Endothelial cell of hepatic sinusoid (primary cell): ENCODE measurements around the gene JPH3.

Experiments
- in situ Hi-C: cut with HindIII; loops from 2 replicates; pipeline ENCODE4 v1.10.0; 2017; ENCODE audit warnings: low sequenced_read_pairs

JPH3 gene

GRCh38 chr16:87692176-87692575 is 89.9 kb downstream of the JPH3 start:
- in situ Hi-C loops, result no loop called here

- in situ Hi-C loops, result no loop called here
These were observed 90.4 kb downstream of the JPH3 start for GRCh38 chr16:87692756-87693155.

GRCh38 chr16:87693827-87694226 is 91.5 kb downstream of the JPH3 start:
- in situ Hi-C loops, result no loop called here

DNA sequence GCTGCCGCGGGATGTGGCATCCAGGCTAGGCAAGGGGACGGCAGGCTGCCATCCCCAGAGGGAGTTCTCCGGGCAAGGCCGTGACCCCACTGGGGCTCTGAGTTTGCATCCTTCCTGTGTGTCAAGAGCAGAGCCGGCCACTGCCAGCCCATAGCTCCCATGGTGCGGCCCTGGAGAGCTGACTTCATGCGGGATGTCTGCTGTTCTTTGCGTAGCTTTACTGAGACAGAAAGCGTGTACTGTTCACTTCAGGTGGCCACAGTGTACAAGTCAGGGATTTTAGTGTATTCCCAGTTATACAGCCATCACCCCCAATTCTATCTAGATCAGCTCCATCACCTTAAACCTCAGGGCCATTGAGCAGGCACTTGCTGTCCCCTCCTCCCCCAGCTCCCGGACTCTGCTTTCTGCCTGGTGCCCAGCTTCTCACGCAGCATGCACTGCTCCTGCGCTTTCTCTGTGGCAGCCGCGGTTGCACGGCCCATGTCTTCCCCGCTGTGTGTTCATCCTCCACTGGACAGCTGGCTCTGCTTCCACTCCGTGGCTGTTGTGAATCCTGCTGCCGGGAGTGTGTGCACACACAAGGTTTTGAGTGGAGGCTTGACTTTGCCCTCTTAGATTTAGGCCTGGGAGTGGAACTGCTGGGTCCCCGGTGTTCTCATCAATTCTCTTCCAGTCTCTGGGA is 92.3 kb downstream of the JPH3 start:
- in situ Hi-C loops, result no loop called here

DNA sequence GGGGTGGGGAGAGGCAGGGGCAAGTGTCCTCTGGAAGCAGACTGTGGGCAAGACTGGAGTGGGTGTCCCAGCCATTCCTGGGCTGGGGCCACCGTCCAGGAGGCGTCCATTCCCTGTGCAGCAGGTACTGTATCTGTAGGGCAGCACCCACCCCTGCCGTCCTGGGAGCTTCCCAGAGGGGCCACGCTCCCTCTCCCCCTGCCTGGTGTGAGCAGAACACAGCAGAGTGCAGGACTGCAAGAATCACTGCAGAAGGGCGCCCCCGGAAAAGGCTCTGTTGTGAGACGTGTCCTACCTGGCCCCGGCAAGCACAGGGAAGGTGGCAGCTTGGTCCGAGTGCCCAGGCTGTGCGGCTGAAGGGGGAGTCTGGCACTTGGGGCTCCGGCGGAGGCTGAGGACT is 93.2 kb downstream of the JPH3 start:
- in situ Hi-C loops, result no loop called here

- in situ Hi-C loops, result no loop called here
These were observed 94.4 kb downstream of the JPH3 start for GRCh38 chr16:87696726-87697125.

DNA sequence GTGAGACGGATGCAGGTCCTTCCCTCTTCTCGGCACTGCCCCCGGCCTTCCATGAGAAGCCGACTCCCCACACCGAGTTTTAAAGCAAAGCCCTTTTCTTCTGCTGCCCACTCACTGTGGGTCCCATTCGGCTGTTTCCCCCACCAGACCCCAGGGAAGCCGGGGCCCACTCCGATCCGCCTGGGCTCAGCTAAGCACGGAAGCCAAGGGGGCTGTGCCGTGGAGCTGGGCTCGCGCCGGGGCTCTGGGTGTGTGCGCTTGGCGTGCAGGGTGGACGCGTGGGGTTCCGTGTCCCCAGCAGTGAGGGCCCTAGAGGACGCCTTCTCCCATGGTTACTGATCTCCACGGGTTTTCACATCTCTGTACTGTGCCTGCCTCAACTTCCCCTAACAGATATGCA is 94.9 kb downstream of the JPH3 start:
- in situ Hi-C loops, result no loop called here

DNA sequence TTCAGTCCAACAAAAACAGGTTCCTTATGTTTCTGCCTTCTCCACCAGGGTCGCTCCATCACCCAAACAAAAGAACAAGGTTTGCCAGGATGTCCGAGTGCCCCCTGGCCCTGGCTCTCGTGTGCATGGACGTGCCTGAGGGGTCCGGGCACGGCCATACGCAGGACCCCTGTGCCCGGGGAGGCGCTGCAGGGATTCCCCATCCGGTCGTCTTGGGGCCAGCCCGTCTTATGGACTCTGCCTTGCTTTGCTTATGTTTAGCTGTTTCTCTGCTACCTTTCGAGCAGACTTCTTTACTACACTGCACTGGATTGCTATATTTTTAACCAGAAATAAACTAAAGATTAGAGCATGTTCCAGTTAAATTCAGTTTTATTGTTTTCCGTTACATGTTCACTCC is 95.5 kb downstream of the JPH3 start:
- in situ Hi-C loops, result no loop called here

- in situ Hi-C loops, result no loop called here
These were observed 95.9 kb downstream of the JPH3 start for GRCh38 chr16:87698241-87698640.

- in situ Hi-C loops, result no loop called here
These were observed 96.4 kb downstream of the JPH3 start for GRCh38 chr16:87698676-87699199.

GRCh38 chr16:87700406-87701077 is 98.2 kb downstream of the JPH3 start:
- in situ Hi-C loops, result loop anchor here (5.0 kb wide), 1 partner anchor 78 kb away; no protein-coding TSS in a partner anchor

DNA sequence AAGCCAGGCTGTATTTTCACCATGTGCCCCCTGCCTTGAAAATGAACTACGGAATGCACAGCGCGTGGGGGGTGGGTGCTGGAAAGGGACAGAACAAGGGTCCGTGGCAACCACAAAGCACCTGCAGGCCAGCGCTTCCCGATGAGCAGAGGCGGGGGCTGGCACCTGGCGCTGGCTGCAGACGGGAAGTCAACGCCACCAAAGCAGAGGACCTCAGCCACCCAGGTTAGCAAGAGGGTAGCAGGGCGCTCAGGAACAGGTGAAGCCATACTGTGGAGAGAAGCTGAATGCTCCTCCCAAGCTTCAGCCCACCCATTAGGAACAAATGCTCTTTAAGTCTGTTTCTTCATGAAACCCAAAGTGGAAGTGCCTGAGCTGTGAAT is 98.8 kb downstream of the JPH3 start:
- in situ Hi-C loops, result loop anchor here (5.0 kb wide), 1 partner anchor 79 kb away; no protein-coding TSS in a partner anchor

DNA sequence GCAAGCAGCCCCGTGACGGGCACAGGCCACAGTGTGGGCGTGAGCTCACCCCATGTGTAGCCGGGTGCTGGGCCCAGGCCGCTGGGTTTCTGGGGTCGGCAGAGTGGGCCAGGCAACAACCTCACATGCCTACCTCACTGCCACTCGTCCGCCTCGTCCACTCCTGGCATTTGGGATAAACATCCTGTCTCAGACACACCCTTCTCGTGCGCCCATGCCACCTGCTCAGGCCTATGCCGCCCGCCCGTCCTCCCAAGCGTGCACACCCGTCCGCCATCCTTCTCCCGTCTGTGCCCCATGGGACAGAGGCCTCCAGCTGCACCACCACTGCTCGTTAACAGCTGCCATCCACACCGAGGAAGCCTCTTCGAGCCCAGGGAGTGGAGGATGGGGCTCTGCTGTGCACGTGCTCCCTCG is 99.2 kb downstream of the JPH3 start:
- in situ Hi-C loops, result loop anchor here (5.0 kb wide), 1 partner anchor 79 kb away; no protein-coding TSS in a partner anchor

GRCh38 chr16:87702325-87702811 is 100.1 kb downstream of the JPH3 start:
- in situ Hi-C loops, result loop anchor here (5.0 kb wide), 1 partner anchor 80 kb away; no protein-coding TSS in a partner anchor

- in situ Hi-C loops, result loop anchor here (5.0 kb wide), 1 partner anchor 81 kb away; no protein-coding TSS in a partner anchor
These were observed 100.8 kb downstream of the JPH3 start for GRCh38 chr16:87703071-87703470.

- in situ Hi-C loops, result loop anchor here (5.0 kb wide), 1 partner anchor 82 kb away; no protein-coding TSS in a partner anchor
These were observed 101.6 kb downstream of the JPH3 start for GRCh38 chr16:87703835-87704375.

DNA sequence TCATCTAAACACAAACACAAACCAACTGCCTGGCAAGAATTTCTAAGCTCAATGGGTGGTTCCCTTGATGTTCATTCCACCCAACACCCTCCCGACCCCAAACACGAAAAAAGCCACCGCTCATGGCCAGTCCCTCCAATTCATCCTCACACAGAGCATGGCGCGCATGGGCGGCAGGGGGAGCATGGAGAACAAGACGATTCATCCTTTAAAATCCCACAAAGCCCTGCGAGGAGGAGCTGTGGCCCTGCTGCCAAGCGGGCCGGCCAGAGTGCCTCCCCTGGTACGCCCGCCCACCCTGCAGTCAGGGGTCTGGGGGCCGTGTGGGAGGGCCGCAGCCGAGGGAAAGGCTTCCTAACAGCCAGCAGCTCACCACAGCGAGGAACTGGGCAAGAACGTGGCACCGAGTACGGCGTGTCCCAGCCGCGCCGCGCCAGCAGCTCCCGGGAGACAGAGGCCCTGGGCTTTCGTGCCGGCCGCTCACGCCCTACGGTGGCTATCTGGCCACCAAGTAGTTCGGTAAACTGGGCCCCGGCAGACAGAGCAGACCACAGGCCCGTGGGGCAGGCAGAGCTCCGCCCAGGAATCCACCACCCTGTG is 102.5 kb downstream of the JPH3 start:
- in situ Hi-C loops, result loop anchor here (5.0 kb wide), 1 partner anchor 83 kb away; no protein-coding TSS in a partner anchor

DNA sequence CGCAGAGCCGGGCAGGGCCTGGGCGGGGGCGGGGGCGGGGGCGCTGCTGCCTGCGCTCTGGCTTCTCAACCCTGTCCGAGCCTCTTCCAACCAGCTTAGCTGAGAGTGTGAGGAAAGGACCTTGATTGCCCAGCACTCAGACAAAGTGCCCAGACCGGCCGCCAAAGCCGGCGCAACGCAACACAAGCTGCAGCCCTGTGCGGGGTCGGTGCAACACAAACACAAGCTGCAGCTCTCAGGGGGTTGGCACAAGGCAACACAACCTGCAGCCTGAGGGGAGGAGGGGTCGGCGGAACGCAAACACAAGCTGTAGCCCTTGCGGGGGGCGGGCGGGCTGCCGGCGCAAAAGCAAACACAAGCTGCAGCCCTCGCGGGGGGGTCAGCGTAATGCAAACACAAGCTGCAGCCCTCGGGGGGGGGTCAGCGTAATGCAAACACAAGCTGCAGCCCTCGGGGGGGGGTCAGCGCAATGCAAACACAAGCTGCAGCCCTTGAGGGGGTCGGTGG is 103.5 kb downstream of the JPH3 start:
- in situ Hi-C loops, result no loop called here

DNA sequence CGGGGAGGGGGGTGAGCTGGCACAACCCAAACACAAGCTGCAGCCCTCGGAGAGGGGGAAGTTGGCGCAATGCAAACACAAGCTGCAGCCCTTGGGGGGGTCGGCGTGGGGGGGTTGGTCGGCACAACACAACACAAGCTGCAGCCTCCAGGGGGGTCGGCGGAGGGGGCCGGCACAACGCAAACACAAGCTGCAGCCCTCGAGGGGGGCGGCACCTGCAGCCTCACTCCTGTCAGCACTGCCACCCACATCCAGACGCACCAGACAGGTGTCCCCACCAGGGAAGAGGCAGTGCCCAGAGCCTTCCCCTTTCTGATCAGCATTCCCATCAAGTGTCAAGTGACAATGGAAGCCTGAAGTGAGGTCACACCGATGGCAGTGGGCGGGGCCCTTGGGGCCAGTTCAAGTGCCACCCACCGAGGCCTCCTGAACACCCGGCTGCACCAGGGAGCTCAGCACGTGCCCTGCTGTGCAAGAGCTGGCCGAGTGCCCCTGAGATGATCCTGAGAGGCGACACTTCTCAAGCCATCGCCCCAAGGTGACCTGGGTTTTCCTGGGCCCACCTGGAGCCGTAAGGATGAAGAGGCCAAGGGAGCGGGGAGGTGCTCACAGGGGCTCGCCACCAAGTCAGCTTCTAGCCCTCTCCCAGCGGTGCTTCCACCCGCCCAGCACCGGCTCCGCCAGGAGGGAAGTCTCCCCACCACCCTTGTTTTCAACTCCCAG is 104.1 kb downstream of the JPH3 start:
- in situ Hi-C loops, result no loop called here

GRCh38 chr16:87707097-87707496 is 104.8 kb downstream of the JPH3 start:
- in situ Hi-C loops, result no loop called here
